ENCODE data around the gene RAP1GAP. TPM values are rescaled to one million over a fixed set of nuclear protein-coding genes. Genes with fewer than 3 reads are reported as not detected.

Gene RAP1GAP
- total and polyA plus RNA-seq, 4 donors: 5.6 to 64.7 (median 28.0) TPM

DNA sequence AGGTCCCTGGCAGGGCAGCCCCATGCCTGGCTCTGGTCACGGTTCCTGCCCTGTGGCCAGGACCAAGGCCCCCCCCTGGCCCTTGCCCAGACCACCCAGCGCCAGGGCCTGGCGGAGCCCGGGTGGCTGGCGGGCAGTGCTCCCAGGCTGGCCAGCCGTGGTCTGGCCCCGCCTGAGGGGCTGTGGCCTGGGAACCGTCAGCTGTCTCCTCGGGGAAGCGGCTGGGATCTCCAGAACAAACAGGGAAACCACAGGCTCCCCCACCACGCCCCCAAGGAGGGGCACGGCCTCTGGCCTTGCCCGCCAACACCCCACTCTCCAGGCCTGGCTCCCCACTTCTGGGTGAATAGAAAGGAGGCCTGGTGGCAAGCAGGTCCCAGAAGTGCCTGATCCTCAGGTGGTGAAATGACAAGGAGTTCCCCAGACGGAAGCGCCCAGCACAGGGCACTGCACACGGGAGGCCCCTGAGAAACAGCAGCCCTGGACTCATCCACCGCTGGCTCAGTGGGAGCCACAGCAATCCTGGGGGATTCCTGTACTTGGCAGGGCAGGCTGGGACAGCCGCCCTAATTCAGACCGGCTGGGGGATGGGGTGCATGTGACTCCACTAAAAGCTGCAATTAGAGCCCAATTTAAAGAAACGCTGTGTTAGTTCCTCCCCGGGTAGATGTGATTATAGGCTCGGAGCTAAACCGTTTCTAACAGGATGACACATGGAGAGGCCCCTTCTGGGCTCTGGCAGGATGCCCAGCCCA is 78.9 kb downstream of the RAP1GAP start:
- DNase-seq (peak in 1 of 3 donors; percentile 36), ATAC-seq (ENCODE audit: insufficient read depth, low FRiP score) (no peak)
- Histone ChIP-seq H3K27ac (ENCODE audit: low read depth in 1 of 2, low read length in 1 of 2) (no peak overlapping the region), H3K4me1 (ENCODE audit: control insufficient read depth in 5 of 5, insufficient read depth in 5 of 5, low read length in 5 of 5) (peaks cover 0 to 14% (median 0%) of the 10 kb centered on the region in 5 donors), H3K9me3 (ENCODE audit: control insufficient read depth in 4 of 4, insufficient read depth in 3 of 4, low read length in 3 of 4) (peaks cover 0 to 2% (median 0%) of the 10 kb centered on the region in 4 donors), H3K27me3 (ENCODE audit: control insufficient read depth in 3 of 3, insufficient read depth in 3 of 3, low read length in 2 of 3) (no peaks in the 10 kb centered on the region), H3K9ac (ENCODE audit: insufficient read depth in 1 of 2, low read length in 2 of 2) (no peak overlapping the region), H3K4me3 (no peak overlapping the region), H3K36me3 (ENCODE audit: control insufficient read depth in 4 of 4, insufficient read depth in 4 of 4, low read length in 4 of 4) (no peaks in the 10 kb centered on the region)
- TF ChIP-seq, protein P1, sequence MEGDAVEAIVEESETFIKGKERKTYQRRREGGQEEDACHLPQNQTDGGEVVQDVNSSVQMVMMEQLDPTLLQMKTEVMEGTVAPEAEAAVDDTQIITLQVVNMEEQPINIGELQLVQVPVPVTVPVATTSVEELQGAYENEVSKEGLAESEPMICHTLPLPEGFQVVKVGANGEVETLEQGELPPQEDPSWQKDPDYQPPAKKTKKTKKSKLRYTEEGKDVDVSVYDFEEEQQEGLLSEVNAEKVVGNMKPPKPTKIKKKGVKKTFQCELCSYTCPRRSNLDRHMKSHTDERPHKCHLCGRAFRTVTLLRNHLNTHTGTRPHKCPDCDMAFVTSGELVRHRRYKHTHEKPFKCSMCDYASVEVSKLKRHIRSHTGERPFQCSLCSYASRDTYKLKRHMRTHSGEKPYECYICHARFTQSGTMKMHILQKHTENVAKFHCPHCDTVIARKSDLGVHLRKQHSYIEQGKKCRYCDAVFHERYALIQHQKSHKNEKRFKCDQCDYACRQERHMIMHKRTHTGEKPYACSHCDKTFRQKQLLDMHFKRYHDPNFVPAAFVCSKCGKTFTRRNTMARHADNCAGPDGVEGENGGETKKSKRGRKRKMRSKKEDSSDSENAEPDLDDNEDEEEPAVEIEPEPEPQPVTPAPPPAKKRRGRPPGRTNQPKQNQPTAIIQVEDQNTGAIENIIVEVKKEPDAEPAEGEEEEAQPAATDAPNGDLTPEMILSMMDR (IDR thresholded peaks at IDR 0.05; ENCODE audit: control extremely low read depth, extremely low read depth): no peak
- 28 to 30% methylated on average over 22 to 23 of the region's 23 CpGs for WGBS, 2 donors

DNA sequence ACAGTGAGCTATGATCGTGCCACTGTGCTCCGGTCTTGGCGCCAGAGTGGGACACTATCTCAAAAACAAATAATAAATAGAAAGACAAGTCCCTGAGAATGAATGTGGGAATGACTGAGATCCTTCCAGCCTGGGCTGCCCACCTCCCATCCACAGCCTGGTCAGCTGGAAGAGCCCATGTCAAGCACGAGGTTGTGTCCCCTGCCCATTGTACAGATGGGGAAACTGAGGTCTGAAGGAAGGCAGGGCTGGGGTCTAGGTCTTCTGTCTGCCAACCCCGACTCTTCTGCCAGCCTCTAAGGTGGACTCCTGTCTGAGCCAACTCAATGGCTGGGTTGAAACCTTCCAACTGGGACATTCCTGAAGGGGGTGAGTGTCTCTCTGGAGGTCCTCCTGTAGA is 79.5 kb downstream of the RAP1GAP start:
- Histone ChIP-seq H3K27me3 (ENCODE audit: control insufficient read depth in 3 of 3, insufficient read depth in 3 of 3, low read length in 2 of 3) (no peaks in the 10 kb centered on the region), H3K4me3 (no peak overlapping the region)
- WGBS, 2 donors: 83 to 99% methylated on average over 5 of the region's 5 CpGs

DNA sequence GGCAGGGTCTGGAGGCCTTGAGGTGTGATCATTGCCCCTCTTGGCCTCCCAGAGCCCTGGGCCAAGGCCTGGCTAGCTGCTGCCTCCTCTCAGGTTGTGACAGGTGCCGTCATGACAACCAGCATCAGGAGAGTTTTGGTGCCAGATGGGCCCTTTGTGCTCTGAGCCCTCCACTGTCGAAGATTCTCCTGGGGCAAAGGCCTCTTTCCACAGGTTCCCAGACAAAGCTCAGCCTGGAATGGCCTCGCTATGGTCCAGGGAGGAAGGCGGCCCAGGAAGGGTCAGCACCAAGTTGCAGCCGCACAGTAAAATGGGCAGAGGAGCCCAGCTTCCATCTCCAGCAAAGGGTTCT is 81.6 kb downstream of the RAP1GAP start:
- ATAC-seq (ENCODE audit: insufficient read depth, low FRiP score): no peak

More for the DNA sequence above, 79.5 kb downstream of the RAP1GAP start:
- H3K4me1 ChIP-seq (ENCODE audit: control insufficient read depth in 5 of 5, insufficient read depth in 5 of 5, low read length in 5 of 5): peaks cover 0 to 14% (median 0%) of the 10 kb centered on the region in 5 donors
- DNase-seq: no peak
- H3K27ac ChIP-seq (ENCODE audit: low read depth in 1 of 2, low read length in 1 of 2): no peak overlapping the region
- H3K9ac ChIP-seq (ENCODE audit: insufficient read depth in 1 of 2, low read length in 2 of 2): no peak overlapping the region
- TF ChIP-seq, protein P1 (IDR thresholded peaks at IDR 0.05; ENCODE audit: control extremely low read depth, extremely low read depth): no peak
- peaks cover 0 to 2% (median 0%) of the 10 kb centered on the region in 4 donors for H3K9me3 ChIP-seq (ENCODE audit: control insufficient read depth in 4 of 4, insufficient read depth in 3 of 4, low read length in 3 of 4)
- no peaks in the 10 kb centered on the region for H3K36me3 ChIP-seq (ENCODE audit: control insufficient read depth in 4 of 4, insufficient read depth in 4 of 4, low read length in 4 of 4)
- no peak for ATAC-seq (ENCODE audit: insufficient read depth, low FRiP score)

More for the DNA sequence above, 81.6 kb downstream of the RAP1GAP start:
- DNase-seq: no peak
- Histone ChIP-seq H3K4me1 (ENCODE audit: control insufficient read depth in 5 of 5, insufficient read depth in 5 of 5, low read length in 5 of 5) (peaks cover 0 to 14% (median 0%) of the 10 kb centered on the region in 5 donors), H3K9me3 (ENCODE audit: control insufficient read depth in 4 of 4, insufficient read depth in 3 of 4, low read length in 3 of 4) (peaks cover 0 to 2% (median 0%) of the 10 kb centered on the region in 4 donors), H3K4me3 (no peak overlapping the region), H3K27ac (ENCODE audit: low read depth in 1 of 2, low read length in 1 of 2) (no peak overlapping the region), H3K36me3 (ENCODE audit: control insufficient read depth in 4 of 4, insufficient read depth in 4 of 4, low read length in 4 of 4) (no peaks in the 10 kb centered on the region), H3K27me3 (ENCODE audit: control insufficient read depth in 3 of 3, insufficient read depth in 3 of 3, low read length in 2 of 3) (no peaks in the 10 kb centered on the region), H3K9ac (ENCODE audit: insufficient read depth in 1 of 2, low read length in 2 of 2) (no peak overlapping the region)
- TF ChIP-seq, protein P1 (IDR thresholded peaks at IDR 0.05; ENCODE audit: control extremely low read depth, extremely low read depth): no peak
- WGBS, 2 donors: 78 to 95% methylated on average over 5 of the region's 5 CpGs
